ENCODE results near the gene KLF6.

GRCh38 chr10:3789621-3790020 is 4.6 kb upstream of the KLF6 start:
- TF ChIP-seq CTCF (conservative IDR thresholded peaks at IDR 0.05 in 1 of 2, IDR thresholded peaks at IDR 0.05 in 1 of 2; ENCODE audit: extremely low read depth in 1 of 2, insufficient read depth in 1 of 2, low read depth in 1 of 2, low read length in 2 of 2) (no peak), EZH2 (IDR thresholded peaks at IDR 0.05; ENCODE audit: borderline replicate concordance, low read length) (no peak)
